GM11168 (cell line): ENCODE measurements around the gene HOXA2.

ENCODE experiments used
- in situ Hi-C: fragments of 300-500 bp; cut with MboI; formaldehyde crosslinking; loops from one replicate; pipeline ENCODE4 v1.12.0; 2022; ENCODE audit warnings: low sequenced_read_pairs; ENCODE audit not compliant: unreplicated experiment

Gene HOXA2

DNA sequence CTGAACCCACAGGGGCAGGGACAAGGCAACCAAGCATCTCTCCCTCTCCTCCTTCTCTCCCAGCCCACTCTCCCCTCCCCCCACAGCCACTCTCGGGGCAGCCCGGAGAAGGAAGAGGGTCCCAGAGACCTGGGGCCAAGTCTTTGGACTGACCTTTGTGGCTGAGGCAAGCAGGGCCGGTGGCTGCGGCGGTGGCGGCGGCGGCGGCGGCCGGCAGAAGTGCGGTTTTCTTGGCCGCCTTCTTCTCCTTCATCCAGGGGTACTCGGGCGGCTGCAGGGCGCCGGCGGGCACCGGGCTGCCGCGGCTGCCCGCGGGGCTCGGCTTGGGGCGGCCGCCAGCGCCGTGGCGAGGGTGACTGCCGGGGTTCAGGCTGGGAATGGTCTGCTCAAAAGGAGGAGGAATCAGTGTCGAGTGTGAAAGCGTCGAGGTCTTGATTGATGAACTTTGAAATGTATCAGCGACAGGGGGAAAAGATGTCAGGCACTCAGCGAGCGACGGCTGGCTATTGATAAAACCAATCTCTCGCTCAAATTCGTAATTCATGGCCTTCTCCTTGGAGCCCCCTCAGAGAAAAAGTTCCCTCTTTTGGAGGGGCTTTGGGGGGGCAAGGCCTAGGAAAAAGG is 414 bp downstream of the HOXA2 start:
- in situ Hi-C loops = no loop called here

DNA sequence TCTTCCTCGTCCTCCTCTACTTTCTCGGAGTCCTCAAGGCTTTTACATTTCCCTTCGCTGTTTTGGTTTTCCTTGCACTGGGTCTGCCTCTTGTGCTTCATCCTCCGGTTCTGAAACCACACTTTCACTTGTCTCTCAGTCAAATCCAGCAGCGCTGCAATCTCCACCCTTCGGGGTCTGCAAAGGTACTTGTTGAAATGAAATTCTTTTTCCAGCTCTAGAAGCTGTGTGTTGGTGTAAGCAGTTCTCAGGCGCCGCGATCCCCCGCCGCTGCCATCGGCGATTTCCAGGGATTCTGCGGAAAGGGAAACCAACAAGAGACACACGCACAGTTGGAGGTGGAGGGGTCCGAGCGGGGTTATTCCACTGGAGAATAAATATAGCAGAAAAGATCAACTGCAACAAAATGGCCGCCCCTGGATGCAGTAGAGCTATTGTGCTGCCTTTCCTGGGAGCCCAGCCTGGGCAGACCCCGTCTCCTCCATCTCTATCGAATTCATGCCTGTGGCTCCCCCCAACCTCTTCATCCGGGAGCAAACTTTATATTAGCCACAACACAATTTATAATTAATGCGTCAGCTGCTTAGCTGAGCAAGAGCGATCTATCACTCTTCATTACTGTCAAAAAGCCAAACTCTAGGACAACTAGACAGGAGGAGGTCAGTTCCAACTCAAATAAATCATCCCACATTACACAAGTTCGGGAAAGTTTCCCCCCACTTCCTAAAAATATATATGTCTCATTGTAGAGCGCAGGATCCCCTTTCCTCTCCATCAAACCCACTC is 1.1 kb downstream of the HOXA2 start:
- in situ Hi-C loops = no loop called here

- in situ Hi-C loops = no loop called here
These were observed 1.8 kb downstream of the HOXA2 start for GRCh38 chr7:27100694-27101170.

- in situ Hi-C loops = loop anchor here (10.0 kb wide), 1 partner anchor 825 kb away; no protein-coding TSS in a partner anchor
These were observed 2.8 kb downstream of the HOXA2 start for GRCh38 chr7:27099453-27100370.

- in situ Hi-C loops = loop anchor here (10.0 kb wide), 1 partner anchor 824 kb away; no protein-coding TSS in a partner anchor
These were observed 3.7 kb downstream of the HOXA2 start for GRCh38 chr7:27098578-27099451.

DNA sequence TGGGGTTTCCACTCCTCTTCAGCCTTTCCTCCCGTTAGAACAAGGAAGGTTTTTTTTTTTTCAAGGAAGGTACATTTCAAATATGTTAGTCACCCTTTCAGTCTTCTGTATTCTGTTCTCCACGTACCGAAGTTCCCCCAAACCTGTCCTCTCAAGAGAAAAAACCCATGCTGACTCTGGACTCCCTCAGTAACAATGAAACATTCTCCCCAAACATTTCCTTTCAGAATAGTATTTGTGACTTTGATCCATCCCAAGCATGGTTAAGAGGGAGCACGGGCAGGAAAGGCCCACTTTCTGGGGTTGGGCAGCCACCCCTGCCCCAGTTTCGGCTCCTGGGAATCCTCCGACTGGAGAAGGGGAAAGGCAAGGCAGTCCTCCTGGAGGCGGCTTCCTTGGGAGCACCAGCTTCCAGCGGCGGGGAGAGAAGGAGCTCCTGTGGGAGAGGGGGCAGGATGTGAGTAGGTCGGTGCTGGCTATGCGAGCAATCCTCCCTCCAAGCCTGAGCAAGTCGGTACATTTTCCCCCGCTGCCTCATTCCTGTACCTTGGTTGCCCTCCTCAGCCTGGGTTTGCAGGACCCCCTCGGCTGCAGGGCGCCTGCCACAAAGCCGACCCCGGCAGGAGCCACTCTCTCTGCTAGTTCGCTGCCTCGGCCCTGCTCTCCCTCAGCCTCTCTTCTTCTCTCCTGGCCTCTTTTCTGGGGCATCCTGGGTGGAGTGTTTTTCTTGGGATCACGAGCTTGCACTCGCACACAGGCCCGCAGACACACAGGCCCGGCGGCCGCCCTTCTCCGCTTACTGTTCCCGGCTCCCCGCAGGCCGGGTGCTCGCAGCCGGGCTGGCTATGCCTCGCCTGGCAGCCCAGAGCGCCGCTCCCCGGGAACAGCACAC is 4.6 kb downstream of the HOXA2 start:
- in situ Hi-C loops = loop anchor here (10.0 kb wide), 1 partner anchor 823 kb away; no protein-coding TSS in a partner anchor

- in situ Hi-C loops = loop anchor here (10.0 kb wide), 1 partner anchor 822 kb away; no protein-coding TSS in a partner anchor
These were observed 5.5 kb downstream of the HOXA2 start for GRCh38 chr7:27096768-27097514.

DNA sequence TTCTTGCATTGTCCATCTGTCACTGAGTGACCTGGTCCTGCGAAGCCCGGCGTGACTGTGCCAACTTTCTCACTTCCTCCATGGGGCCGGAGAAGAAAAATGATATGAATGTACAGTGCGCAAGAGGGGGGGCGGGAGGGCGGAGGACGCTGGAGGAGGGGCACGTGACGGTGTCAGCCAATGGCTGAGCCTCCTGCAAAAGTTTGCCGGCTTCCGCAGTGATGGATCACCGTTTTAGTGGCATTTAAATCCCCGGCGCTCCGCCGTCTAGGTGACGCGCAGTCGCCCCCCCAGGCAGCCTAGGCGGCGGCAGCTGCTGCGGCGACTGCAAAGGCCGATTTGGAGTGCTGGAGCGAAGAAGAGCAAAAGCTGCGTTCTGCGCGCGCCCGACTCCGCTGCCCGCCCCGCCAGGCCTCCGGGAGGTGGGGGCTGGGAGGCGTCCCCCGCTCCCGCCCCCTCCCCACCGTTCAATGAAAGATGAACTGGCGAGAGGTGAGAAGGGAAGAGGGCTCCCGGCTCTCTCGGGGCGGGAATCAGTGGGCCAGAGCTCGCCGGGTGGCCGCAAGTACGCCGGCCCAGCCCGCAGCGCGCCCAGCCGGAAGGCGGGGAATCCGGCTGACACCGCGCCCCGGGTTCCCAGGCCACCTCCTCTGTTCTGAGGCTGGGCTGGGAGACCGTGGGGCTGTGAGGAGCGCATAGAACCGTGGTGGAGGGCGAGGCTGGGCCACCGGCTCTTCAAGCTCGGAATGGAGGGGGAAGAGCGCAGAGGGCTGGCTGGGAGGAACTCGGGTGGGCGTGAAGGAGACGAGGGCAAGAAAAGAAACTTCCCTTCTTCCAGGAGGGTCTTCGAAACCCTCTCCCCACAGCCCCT is 6.4 kb downstream of the HOXA2 start, which contains the start of gene HOXA1:
Gene HOXA1 (minus strand): TSS at position 104 of the 871 bp plus-strand sequence. CDS start 88 bp downstream, at position 16.
- in situ Hi-C loops = loop anchor here (10.0 kb wide), 1 partner anchor 821 kb away; no protein-coding TSS in a partner anchor

GRCh38 chr7:27095050-27095896 is 7.2 kb downstream of the HOXA2 start:
- in situ Hi-C loops = loop anchor here (10.0 kb wide), 1 partner anchor 820 kb away; no protein-coding TSS in a partner anchor

- in situ Hi-C loops = loop anchor here (10.0 kb wide), 1 partner anchor 820 kb away; no protein-coding TSS in a partner anchor
These were observed 8.0 kb downstream of the HOXA2 start for GRCh38 chr7:27094304-27095049.

DNA sequence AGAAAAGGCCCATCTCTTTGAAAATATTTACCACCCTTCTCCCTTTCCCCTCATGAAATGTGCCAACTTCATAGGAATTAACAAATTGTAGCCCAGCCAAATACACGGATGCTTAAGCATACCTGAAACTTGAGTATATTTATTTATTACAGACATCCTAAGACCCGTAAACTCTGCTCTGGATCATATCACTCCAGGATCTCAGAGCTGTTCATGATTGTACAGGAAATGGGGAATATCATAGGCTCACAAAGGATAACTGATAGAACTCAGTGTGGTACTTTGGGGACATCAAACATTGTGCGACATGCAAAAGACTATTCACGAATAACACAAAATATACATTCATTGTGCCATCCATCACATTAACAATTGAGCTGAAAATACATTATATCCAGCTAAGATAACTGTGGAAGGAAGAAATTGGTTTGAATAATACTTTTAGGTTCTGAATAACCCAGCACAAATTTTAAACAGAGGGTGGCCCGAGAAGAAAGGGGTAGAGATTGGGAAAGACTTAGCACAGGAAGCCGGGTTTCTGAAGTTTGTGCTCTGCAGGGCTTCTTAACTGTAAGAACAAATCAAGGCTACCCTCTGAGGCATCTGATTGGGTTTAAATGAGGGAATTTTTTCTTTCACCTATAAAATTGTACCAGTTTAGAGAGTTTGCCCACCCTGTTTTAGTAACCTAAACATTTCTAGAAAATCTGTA is 9.1 kb downstream of the HOXA2 start:
- in situ Hi-C loops = loop anchor here (10.0 kb wide), 1 partner anchor 819 kb away; no protein-coding TSS in a partner anchor

DNA sequence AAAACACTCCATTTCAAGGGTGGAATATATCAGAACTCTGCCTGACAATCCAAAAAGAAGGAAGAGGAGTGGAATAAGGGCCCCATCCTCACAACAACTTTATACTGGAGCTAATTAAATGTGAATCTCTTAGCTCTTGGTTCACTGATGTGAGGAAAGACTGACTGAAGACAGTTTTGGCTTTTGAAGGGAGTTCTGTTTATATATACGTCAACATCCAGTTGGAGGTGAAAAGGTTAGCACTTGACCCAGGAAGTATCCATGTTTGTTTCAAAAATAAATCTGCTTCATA is 9.7 kb downstream of the HOXA2 start:
- in situ Hi-C loops = loop anchor here (10.0 kb wide), 1 partner anchor 818 kb away; no protein-coding TSS in a partner anchor

- in situ Hi-C loops = loop anchor here (10.0 kb wide), 1 partner anchor 817 kb away; no protein-coding TSS in a partner anchor
These were observed 10.3 kb downstream of the HOXA2 start for GRCh38 chr7:27091941-27092818.
